HepG2 (cell line): Measurements from ENCODE around the gene TKTL1. TPM values are rescaled to one million over a fixed set of nuclear protein-coding genes. Genes with fewer than 3 reads are reported as not detected.
A peak's percentile ranks its signal among the peaks of the same experiment; 100 is the strongest.

Experiments
- AGO2 ChIP-seq: fragments of 200-400 bp; formaldehyde crosslinking; optimal IDR thresholded peaks from 2 replicates; pipeline ENCODE3; 2017; ENCODE audit warnings: mild to moderate bottlenecking, low read depth, low read length, moderate library complexity
- BHLHE40 ChIP-seq: IDR thresholded peaks from 2 replicates; pipeline ENCODE4 v1.6.1; 2011; ENCODE audit warnings: low read length, improper control_type of control experiment
- HOXA5 ChIP-seq: sonication (generic); formaldehyde crosslinking; IDR thresholded peaks from 2 replicates; pipeline ENCODE4 v1.4.0; 2020; ENCODE audit warnings: missing genetic modification reagents
- KAT2B ChIP-seq: fragments of 150-350 bp; IDR thresholded peaks from 2 replicates; pipeline ENCODE4 v1.6.1; 2014; ENCODE audit warnings: low read depth, low read length, borderline replicate concordance
- RFXAP ChIP-seq: sonication (generic); formaldehyde crosslinking; IDR thresholded peaks from 2 replicates; pipeline ENCODE4 v1.4.0; 2020; ENCODE audit warnings: missing genetic modification reagents, borderline replicate concordance
- TFDP2 ChIP-seq: sonication (generic); formaldehyde crosslinking; IDR thresholded peaks from 2 replicates; pipeline ENCODE4 v1.4.0; 2020; ENCODE audit warnings: missing genetic modification reagents
- THAP9 ChIP-seq: sonication (generic); formaldehyde crosslinking; IDR thresholded peaks from 2 replicates; pipeline ENCODE4; 2020; ENCODE audit warnings: missing genetic modification reagents, mild to moderate bottlenecking, borderline replicate concordance
- TMF1 ChIP-seq: sonication (generic); formaldehyde crosslinking; IDR thresholded peaks from 2 replicates; pipeline ENCODE4 v1.8.1; 2022; ENCODE audit warnings: low read depth, missing genetic modification reagents
- ZBTB25 ChIP-seq: IDR thresholded peaks from 2 replicates; pipeline ENCODE4 v1.6.1; 2018; ENCODE audit warnings: missing genetic modification reagents
- ZBTB44 ChIP-seq: sonication (generic); formaldehyde crosslinking; IDR thresholded peaks from 2 replicates; pipeline ENCODE4 v1.4.0; 2020; ENCODE audit warnings: missing genetic modification reagents
- ZMYM2 ChIP-seq: sonication (generic); formaldehyde crosslinking; IDR thresholded peaks from 2 replicates; pipeline ENCODE4 v1.8.0; 2022; ENCODE audit warnings: mild to moderate bottlenecking, missing genetic modification reagents
- ZNF687 ChIP-seq: sonication (generic); formaldehyde crosslinking; IDR thresholded peaks from 2 replicates; pipeline ENCODE4 v1.5.1; 2020; ENCODE audit warnings: mild to moderate bottlenecking, missing genetic modification reagents, moderate library complexity
- ZNF781 ChIP-seq: sonication (generic); formaldehyde crosslinking; IDR thresholded peaks from 2 replicates; pipeline ENCODE4 v1.5.1; 2020; ENCODE audit warnings: borderline replicate concordance, mild to moderate bottlenecking, missing genetic modification reagents; ENCODE audit errors: not compliant biosample characterization
- ZUFSP ChIP-seq: sonication (generic); formaldehyde crosslinking; IDR thresholded peaks from 2 replicates; pipeline ENCODE4 v1.9.0; 2021; ENCODE audit warnings: missing genetic modification reagents, mild to moderate bottlenecking, borderline replicate concordance
- polyA plus RNA-seq, 8 experiments: library from polyadenylated mRNA; depleted of rRNA in 3 of 8; stranded (reverse) in 7 of 8; unstranded in 1 of 8; fragments of >200 nt; fragmentation: Illumina TruSeq in 4 of 8; extraction: Trizol in 4 of 8; gene quantifications; 2 replicates each; pipeline versions ENCODE4 v1.2.1 to v1.2.3, GENCODE V29; 2011 to 2016; ENCODE audit warnings: low read depth in 4 of 8, missing spikeins in 1 of 8, mixed read lengths in 1 of 8; ENCODE audit not compliant: insufficient read depth in 1 of 8
- total RNA-seq, 5 experiments: library from RNA; depleted of rRNA; stranded (reverse); fragments of >200 nt; fragmentation: Illumina TruSeq; extraction: Trizol; gene quantifications; 2 replicates each; pipeline ENCODE4 v1.2.3, GENCODE V29; 2016; ENCODE audit warnings: low read depth in 1 of 5

The TKTL1 gene
- total and polyA plus RNA-seq, 2 of the 13 experiments (the other 11 are each of a cell fraction or from before 2014, with no cell fraction given) = not detected

- TF ChIP-seq THAP9 = no peak
- peak; percentile 74 for TF ChIP-seq ZNF687 (CRISPR knock-in tag)
- TF ChIP-seq ZBTB44 = no peak
- no peak for TF ChIP-seq TMF1 (CRISPR knock-in tag)
- TF ChIP-seq AGO2 = peak; percentile 81
- no peak for TF ChIP-seq RFXAP
- no peak for TF ChIP-seq KAT2B
- TF ChIP-seq ZMYM2 (CRISPR knock-in tag) = no peak
- TF ChIP-seq BHLHE40 = no peak
- TF ChIP-seq TFDP2 (CRISPR knock-in tag) = peak; percentile 62; the same call in 1 of the 2 replicates
- no peak for TF ChIP-seq ZNF781 (CRISPR knock-in tag)
- TF ChIP-seq ZBTB25 = no peak
- TF ChIP-seq ZUFSP = no peak
- no peak; the same call in 1 of the 2 replicates for TF ChIP-seq HOXA5 (CRISPR knock-in tag)
Measured at GRCh38 chrX:154378059-154378798, 82.6 kb downstream of the TKTL1 start (continued).
